GM18498 (cell line): ENCODE data around the gene KCNH2.

Source experiments
- ATAC-seq: cut with Tn5 transposase; IDR thresholded peaks from one replicate; pipeline ENCODE4 v1.9.1; 2021; ENCODE audit warnings: mild to moderate bottlenecking, moderate library complexity; ENCODE audit not compliant: unreplicated experiment

Gene KCNH2

GRCh38 chr7:150976529-150977381, 1.4 kb downstream of the KCNH2 start:
- ATAC-seq = no peak

GRCh38 chr7:150975536-150976319, 2.4 kb downstream of the KCNH2 start:
- no peak for ATAC-seq

- peak; percentile 78 for ATAC-seq
Observed at GRCh38 chr7:150974468-150975391, 3.4 kb downstream of the KCNH2 start.

- ATAC-seq = no peak
Observed at GRCh38 chr7:150973571-150974451, 4.3 kb downstream of the KCNH2 start.

- no peak for ATAC-seq
Observed at GRCh38 chr7:150972741-150973140, 5.4 kb downstream of the KCNH2 start.

GRCh38 chr7:150972023-150972468, 6.1 kb downstream of the KCNH2 start:
- ATAC-seq = no peak

- no peak for ATAC-seq
Observed at GRCh38 chr7:150971242-150972022, 6.7 kb downstream of the KCNH2 start.

GRCh38 chr7:150970424-150970823, 7.7 kb downstream of the KCNH2 start:
- ATAC-seq = no peak

DNA sequence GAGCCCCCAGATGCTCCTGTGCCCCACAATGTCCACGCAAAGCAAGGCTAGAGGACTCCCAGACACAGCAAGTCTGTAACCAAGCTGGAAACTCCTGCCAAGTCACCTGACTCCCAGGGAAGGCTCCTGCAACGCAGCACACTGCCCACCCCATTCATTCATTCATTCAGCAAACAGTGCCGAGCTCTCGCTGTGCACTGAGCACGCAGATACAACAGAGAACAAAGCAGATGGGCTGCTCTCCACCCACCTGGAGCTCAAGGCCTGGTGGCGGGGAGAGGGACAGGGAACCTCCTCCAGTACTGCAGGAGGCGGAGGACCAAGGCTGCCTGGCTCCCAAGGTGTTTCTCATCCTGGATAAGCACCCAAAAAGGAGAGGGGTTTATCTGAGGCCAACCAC, 8.6 kb downstream of the KCNH2 start:
- no peak for ATAC-seq

DNA sequence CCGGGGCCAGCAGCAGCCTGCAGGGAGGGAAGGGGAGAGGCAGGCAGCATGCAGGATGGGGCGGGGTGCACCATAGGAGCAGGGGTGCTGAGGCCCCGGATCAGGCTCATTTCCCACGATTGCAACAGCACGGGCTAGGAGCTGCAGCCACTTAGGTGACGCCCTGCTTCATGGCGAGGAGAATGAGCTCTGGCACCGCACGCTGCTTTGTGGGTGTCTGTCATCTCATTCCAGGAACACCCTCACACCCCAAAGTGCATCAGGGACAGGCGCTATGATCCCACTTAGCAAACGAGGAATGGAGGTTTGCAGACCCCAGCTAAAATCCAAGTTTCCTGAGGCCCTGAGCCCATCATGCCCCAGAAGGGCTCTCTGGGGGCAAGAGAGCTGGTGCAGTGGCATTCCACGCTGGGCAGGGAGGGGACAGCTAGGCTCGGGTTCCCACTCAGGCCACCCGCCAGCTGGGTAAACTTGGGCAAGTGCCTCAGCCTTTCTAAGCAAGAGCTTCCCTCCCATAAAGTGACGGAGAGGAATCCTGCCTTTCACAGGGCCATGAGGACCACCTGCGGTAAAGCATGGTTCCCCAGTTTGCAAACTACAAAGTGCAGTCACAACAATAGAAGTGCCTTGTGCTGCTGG, 9.3 kb downstream of the KCNH2 start:
- ATAC-seq = no peak

GRCh38 chr7:150968056-150968733, 9.9 kb downstream of the KCNH2 start:
- no peak for ATAC-seq

GRCh38 chr7:150967349-150967748, 10.8 kb downstream of the KCNH2 start:
- no peak for ATAC-seq

GRCh38 chr7:150966002-150966401, 12.1 kb downstream of the KCNH2 start:
- no peak for ATAC-seq

DNA sequence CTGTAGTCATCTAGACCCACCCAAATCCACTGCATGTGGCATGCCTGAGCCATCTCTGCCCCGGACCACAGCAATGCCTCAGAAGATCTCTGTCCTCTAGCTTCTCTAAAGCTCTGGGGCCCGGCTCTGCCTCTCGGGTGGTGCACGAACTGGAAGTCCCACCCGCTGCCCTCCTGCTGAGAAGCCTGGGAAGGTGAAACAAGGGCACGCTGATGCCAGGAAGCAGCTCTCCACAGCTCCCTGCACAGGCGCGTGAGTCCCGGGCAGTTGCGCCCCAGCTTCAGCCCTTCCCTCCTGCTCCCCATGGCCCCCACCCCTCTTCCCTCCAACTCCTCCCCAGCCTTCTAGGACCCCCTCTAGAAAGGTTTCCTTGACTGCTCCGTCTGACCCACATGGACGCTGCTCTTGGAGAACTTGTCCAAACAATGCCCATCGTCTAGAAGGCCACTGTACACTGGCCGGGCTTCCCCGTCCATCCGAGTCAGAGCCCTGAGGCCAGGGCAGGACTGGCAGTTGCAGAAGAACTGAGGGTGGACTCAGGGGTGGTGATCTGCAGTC, 12.8 kb downstream of the KCNH2 start:
- ATAC-seq = no peak

DNA sequence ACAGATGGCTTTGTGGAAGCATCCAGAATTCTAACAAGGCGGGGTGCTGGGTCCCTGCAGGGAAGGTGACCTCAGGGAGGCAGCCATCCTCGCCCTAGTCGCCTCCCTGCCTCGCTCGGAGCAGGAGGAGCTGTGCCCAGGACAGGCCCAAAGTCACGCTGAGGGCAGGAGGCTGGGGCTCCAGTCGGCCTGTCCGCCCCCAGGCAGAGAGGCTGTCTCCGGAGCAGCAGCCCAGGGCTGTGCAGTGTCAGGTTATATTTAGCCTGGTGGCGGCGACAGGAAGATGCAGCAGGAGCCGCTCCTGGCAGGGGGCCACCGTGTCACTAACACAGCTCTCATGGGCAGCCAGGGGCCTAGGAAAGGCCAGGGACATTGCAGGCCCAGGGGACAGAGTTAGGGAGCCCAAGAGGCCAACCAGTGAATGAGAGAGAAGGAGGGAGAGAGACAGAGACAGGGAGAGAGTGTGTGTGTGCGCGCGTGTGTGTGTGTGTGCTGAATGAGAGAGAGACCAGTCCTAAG, 13.5 kb downstream of the KCNH2 start:
- ATAC-seq = no peak

DNA sequence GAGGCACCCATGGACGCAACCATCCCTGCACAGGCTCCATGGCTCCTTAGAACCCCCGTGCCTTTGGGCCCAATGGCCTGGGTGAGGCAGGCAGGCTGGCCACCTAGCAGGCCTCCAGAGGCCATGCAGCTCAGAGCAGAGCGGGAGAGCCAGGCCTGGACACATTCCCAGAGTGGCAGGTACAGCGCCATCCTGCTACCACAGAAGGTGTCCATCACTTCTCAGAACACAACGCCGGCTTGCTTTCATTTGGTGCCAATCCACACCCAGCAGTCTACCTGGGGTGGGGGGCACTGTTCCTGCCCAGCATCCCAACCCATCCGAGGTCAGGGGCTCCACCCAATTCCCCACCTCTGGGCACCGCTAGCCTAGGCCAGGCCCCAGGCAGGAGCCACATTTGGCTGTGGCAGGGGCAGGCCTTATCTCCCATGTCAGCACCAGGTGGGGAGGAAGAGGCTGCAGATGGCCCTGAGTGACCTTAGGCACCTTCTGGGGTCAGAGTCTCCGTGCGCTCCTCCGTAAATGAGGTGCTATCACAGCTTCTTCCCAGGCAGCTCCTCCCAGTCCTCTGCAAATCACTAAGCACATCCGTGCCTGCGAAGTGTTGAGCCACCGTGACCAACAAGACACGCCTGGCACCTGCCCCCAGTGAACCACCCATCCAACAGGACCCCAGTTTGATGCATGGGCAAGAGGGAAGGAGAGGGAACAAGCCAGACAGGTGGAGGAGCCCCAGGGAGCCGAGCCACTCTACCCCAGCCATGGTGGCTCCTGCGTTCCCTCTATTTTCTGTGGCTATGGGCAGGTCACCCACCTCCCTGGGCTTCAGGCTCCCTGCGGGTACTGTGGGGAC, 14.2 kb downstream of the KCNH2 start:
- no peak for ATAC-seq
